ENCODE data around the gene SEC24B.

The SEC24B gene

DNA sequence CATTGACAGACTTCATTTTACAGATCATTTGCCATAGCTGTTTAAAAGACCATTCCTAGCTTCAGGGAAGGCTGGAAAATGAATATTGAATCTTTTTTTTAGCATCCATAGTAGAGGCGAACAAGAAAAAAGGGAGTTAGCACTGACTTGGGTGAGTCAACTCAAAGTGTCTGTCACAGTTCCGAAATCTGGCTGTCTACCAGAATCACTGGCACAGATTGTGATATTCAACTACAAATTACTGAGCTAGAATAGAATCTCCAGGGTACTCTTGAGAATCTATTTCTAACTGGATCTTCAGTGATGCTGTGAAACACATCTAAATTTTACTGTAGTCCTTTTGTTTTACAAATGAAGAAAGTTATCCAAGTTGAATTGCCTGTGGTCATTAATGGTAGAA lies 31.5 kb downstream of the SEC24B start:
- H3K9me3 ChIP-seq (ENCODE audit: control insufficient read depth, low read depth, low read length): no peaks in the 10 kb centered on the region
- H3K36me3 ChIP-seq (ENCODE audit: control insufficient read depth, low read depth, low read length): peaks cover 30% of the 10 kb centered on the region
- H3K9ac ChIP-seq (ENCODE audit: low read length): no peak overlapping the region
- no peaks in the 10 kb centered on the region for H3K27me3 ChIP-seq (ENCODE audit: control insufficient read depth, insufficient read depth, low read length)
- no peak overlapping the region for H3K27ac ChIP-seq (ENCODE audit: low read length)
- H3K4me3 ChIP-seq (ENCODE audit: low read length): no peak overlapping the region
- H3K4me1 ChIP-seq (ENCODE audit: control insufficient read depth, low read depth, low read length): peaks cover 7% of the 10 kb centered on the region

DNA sequence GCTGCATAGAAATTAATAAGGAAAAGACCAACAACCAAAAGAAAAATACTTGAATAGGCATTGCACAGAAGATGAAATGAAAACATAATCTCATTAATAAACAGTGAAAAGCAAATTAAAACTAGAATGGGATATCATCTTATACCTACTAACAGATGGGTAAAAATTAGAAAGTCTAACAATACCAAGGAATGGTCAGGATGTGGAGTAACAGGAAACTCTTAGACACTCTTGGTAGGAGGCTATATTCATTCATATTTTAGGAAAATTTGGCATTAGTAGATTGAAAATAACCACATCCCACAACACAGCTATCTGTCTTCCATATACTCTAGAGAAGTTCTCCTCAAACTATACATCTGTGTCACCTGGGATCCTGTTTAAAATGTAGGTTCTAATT lies 36.3 kb downstream of the SEC24B start:
- peaks cover 8% of the 10 kb centered on the region for H3K36me3 ChIP-seq (ENCODE audit: control insufficient read depth, low read depth, low read length)
- H3K4me3 ChIP-seq (ENCODE audit: low read length): no peak overlapping the region
- H3K4me1 ChIP-seq (ENCODE audit: control insufficient read depth, low read depth, low read length): peaks cover 6% of the 10 kb centered on the region
- H3K27me3 ChIP-seq (ENCODE audit: control insufficient read depth, insufficient read depth, low read length): no peaks in the 10 kb centered on the region
- H3K27ac ChIP-seq (ENCODE audit: low read length): no peak overlapping the region
- H3K9me3 ChIP-seq (ENCODE audit: control insufficient read depth, low read depth, low read length): no peaks in the 10 kb centered on the region
- H3K9ac ChIP-seq (ENCODE audit: low read length): no peak overlapping the region

DNA sequence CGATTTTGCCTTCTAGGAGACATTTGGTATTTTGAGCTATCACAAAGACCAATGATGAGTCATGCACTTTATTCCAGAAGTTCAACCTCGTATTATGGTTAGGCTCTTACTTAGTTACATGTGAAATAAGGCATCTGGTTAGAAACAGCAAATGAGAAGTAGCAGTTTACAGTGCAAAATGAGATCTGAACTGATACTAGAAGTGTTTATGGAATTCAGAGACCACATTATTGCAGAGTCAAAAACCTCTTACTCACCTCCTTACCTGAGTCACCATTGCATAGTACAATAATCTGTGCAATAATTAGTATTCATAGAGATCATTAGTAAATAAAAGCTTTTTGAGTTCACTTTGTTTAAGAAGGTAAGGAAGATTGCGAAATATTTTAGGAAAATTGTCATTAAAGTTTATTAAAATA lies 38.7 kb downstream of the SEC24B start:
- Histone ChIP-seq H3K9me3 (ENCODE audit: control insufficient read depth, low read depth, low read length) (no peaks in the 10 kb centered on the region), H3K9ac (ENCODE audit: low read length) (no peak overlapping the region), H3K4me1 (ENCODE audit: control insufficient read depth, low read depth, low read length) (no peaks in the 10 kb centered on the region), H3K27me3 (ENCODE audit: control insufficient read depth, insufficient read depth, low read length) (no peaks in the 10 kb centered on the region), H3K36me3 (ENCODE audit: control insufficient read depth, low read depth, low read length) (no peaks in the 10 kb centered on the region), H3K27ac (ENCODE audit: low read length) (no peak overlapping the region), H3K4me3 (ENCODE audit: low read length) (no peak overlapping the region)

DNA sequence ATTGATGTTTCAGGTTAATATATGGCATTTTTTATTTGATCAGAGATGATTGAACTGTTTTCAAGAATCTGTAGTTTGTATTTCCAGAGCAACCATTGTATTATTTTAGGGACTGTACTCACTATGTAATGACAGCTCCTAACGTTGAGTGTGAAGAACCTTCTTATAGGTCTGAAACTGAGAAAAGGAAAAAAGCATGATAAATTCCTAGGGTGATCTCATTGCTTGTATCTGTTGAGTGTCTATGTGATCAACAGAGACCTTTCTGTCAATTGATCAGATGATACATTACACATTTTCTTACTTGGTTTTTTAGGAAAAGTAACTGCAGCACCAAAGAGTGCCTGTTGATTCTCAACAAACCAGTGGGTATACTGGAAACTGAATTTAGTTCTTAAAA lies 40.2 kb downstream of the SEC24B start:
- no peak overlapping the region for H3K9ac ChIP-seq (ENCODE audit: low read length)
- no peak overlapping the region for H3K4me3 ChIP-seq (ENCODE audit: low read length)
- H3K36me3 ChIP-seq (ENCODE audit: control insufficient read depth, low read depth, low read length): no peaks in the 10 kb centered on the region
- no peak overlapping the region for H3K27ac ChIP-seq (ENCODE audit: low read length)
- H3K9me3 ChIP-seq (ENCODE audit: control insufficient read depth, low read depth, low read length): no peaks in the 10 kb centered on the region
- H3K27me3 ChIP-seq (ENCODE audit: control insufficient read depth, insufficient read depth, low read length): no peaks in the 10 kb centered on the region
- no peaks in the 10 kb centered on the region for H3K4me1 ChIP-seq (ENCODE audit: control insufficient read depth, low read depth, low read length)

DNA sequence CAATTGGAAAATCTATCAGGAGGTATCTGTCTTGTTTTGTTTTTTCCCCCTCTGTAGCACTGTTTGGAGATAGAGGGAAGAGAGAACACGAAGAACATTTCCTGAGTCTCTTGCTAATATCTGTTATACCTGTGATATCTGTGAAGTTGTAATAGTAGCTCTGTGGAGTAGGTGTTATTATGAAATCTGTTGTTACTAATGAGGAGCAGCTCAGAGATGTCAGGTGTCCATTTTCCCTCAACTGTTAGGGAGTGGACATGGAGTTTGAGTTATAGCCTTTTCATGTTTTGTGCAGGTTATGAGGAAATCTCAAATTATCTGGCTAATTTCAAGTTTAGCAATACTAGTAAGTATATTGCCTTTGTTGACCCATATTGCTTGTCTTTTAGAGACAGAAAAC lies 52.4 kb downstream of the SEC24B start:
- Histone ChIP-seq H3K36me3 (ENCODE audit: control insufficient read depth, low read depth, low read length) (peaks cover 5% of the 10 kb centered on the region), H3K9ac (ENCODE audit: low read length) (no peak overlapping the region), H3K27ac (ENCODE audit: low read length) (no peak overlapping the region), H3K4me1 (ENCODE audit: control insufficient read depth, low read depth, low read length) (no peaks in the 10 kb centered on the region), H3K27me3 (ENCODE audit: control insufficient read depth, insufficient read depth, low read length) (no peaks in the 10 kb centered on the region), H3K4me3 (ENCODE audit: low read length) (no peak overlapping the region), H3K9me3 (ENCODE audit: control insufficient read depth, low read depth, low read length) (no peaks in the 10 kb centered on the region)

DNA sequence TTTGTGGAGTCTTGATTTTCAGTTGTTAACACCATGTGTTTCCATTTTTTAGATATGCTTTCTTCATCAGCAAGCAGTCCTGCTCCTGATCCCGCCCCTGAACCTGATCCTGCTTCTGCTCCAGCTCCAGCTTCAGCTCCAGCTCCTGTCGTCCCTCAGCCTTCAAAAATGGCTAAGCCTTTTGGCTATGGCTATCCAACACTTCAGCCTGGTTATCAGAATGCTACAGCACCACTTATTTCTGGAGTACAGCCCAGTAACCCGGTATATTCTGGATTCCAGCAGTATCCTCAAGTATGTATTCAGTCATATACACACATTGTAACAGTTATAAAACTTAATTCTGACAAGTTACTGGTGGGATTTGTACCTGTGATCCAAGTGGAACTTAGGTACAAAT lies 60.9 kb downstream of the SEC24B start:
- Histone ChIP-seq H3K36me3 (ENCODE audit: control insufficient read depth, low read depth, low read length) (peaks cover 22% of the 10 kb centered on the region), H3K9me3 (ENCODE audit: control insufficient read depth, low read depth, low read length) (no peaks in the 10 kb centered on the region), H3K4me3 (ENCODE audit: low read length) (no peak overlapping the region), H3K4me1 (ENCODE audit: control insufficient read depth, low read depth, low read length) (no peaks in the 10 kb centered on the region), H3K27ac (ENCODE audit: low read length) (no peak overlapping the region), H3K27me3 (ENCODE audit: control insufficient read depth, insufficient read depth, low read length) (no peaks in the 10 kb centered on the region), H3K9ac (ENCODE audit: low read length) (no peak overlapping the region)

DNA sequence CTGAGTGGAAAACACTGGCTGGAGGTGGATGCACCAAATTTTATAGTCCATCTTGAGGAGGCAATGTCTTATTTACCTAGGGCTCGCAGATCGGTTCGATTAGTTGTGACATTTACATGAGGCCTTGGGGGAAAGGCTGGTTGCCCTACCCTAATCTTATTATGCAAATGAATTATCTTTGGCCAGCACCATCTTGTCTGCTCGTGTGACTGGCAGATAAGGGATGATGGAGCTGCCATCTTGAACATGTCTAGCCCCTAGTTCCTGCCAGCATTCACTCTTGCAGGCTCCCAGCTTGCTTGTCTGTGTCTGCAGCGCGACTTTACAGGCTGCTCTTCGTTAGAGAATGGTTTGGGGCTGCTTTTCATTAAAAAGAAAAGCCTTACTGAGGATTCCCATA lies 61.9 kb downstream of the SEC24B start:
- no peaks in the 10 kb centered on the region for H3K9me3 ChIP-seq (ENCODE audit: control insufficient read depth, low read depth, low read length)
- H3K4me3 ChIP-seq (ENCODE audit: low read length): no peak overlapping the region
- H3K27ac ChIP-seq (ENCODE audit: low read length): no peak overlapping the region
- no peak overlapping the region for H3K9ac ChIP-seq (ENCODE audit: low read length)
- H3K27me3 ChIP-seq (ENCODE audit: control insufficient read depth, insufficient read depth, low read length): no peaks in the 10 kb centered on the region
- peaks cover 22% of the 10 kb centered on the region for H3K36me3 ChIP-seq (ENCODE audit: control insufficient read depth, low read depth, low read length)
- H3K4me1 ChIP-seq (ENCODE audit: control insufficient read depth, low read depth, low read length): no peaks in the 10 kb centered on the region

DNA sequence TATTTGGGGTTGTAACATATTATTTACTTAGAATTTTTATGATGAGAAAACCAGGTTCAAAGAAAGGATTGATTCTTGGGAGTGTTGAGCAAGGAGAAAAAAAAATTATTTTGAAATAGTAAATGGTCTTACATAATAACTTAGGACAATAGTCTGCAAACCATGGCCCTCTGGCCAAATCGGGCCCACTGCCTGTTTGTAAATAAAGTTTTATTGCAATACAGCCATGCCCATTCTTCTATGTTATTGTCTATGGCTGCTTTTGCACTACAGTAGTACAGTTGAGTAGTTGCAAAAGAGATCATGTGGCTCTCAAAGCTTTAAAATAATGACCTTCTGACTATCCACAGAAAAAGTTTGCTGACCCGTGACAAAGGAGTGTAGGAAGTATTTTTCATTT lies 63.3 kb downstream of the SEC24B start:
- H3K27me3 ChIP-seq (ENCODE audit: control insufficient read depth, insufficient read depth, low read length): no peaks in the 10 kb centered on the region
- no peaks in the 10 kb centered on the region for H3K4me1 ChIP-seq (ENCODE audit: control insufficient read depth, low read depth, low read length)
- peaks cover 22% of the 10 kb centered on the region for H3K36me3 ChIP-seq (ENCODE audit: control insufficient read depth, low read depth, low read length)
- no peak overlapping the region for H3K27ac ChIP-seq (ENCODE audit: low read length)
- H3K4me3 ChIP-seq (ENCODE audit: low read length): no peak overlapping the region
- H3K9me3 ChIP-seq (ENCODE audit: control insufficient read depth, low read depth, low read length): no peaks in the 10 kb centered on the region
- H3K9ac ChIP-seq (ENCODE audit: low read length): no peak overlapping the region

DNA sequence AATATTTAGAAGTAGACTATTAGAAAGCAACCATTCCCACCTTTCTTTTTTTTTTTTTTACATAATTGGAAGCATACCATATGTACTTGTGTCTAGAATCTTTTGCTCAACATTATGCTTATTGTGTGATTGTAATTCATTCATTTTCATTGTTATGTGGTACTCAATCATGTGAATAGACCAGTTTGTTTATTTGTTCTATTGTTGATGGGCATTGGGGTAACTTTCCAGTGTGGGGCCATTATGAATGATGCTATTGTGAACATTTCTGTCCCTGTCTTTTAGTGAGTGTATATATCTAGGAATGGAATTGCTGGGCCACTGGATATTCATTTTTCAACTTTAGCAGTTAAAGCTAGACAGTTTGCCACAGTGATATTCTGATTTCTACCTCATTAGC lies 63.9 kb downstream of the SEC24B start:
- H3K27ac ChIP-seq (ENCODE audit: low read length): no peak overlapping the region
- no peak overlapping the region for H3K9ac ChIP-seq (ENCODE audit: low read length)
- no peaks in the 10 kb centered on the region for H3K4me1 ChIP-seq (ENCODE audit: control insufficient read depth, low read depth, low read length)
- H3K9me3 ChIP-seq (ENCODE audit: control insufficient read depth, low read depth, low read length): no peaks in the 10 kb centered on the region
- no peak overlapping the region for H3K4me3 ChIP-seq (ENCODE audit: low read length)
- peaks cover 22% of the 10 kb centered on the region for H3K36me3 ChIP-seq (ENCODE audit: control insufficient read depth, low read depth, low read length)
- no peaks in the 10 kb centered on the region for H3K27me3 ChIP-seq (ENCODE audit: control insufficient read depth, insufficient read depth, low read length)

DNA sequence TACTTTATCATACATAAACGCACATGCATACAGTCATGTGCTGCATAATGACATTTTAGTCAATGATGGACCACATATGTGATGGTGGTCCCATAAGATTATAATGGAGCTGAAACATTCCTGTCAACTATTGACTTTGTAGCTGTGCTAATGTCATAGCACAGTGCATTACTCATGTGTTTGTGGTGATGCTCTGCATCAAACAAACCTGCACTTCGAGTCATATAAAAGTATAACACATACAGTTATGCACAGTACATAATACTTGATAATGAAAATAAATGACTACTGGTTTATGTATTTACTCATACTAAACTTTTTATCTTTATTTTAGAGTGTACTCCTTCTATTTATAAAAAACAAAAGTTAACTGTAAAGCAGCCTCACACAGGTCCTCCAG lies 65.9 kb downstream of the SEC24B start:
- H3K27ac ChIP-seq (ENCODE audit: low read length): no peak overlapping the region
- H3K9ac ChIP-seq (ENCODE audit: low read length): no peak overlapping the region

DNA sequence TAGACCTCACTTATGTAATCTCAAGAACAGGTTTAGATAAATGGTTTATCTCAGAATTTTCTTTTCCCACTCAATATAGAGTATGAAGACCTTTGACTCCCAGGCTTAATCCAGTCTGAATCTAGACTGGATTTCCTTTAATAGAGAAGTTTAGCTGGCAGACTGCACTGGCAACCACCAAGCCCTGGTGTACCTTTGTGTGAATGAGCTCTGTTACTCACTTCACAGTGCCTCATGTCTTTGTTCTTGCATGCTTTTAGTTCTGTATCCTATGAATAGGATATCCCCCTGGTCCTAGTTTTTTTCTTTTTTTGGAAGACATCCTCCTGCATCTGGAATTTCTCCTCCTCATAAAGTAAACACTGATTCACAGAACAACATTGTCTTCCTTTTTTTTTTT lies 73.3 kb downstream of the SEC24B start:
- no peak overlapping the region for H3K4me3 ChIP-seq (ENCODE audit: low read length)
- no peaks in the 10 kb centered on the region for H3K27me3 ChIP-seq (ENCODE audit: control insufficient read depth, insufficient read depth, low read length)
- H3K27ac ChIP-seq (ENCODE audit: low read length): no peak overlapping the region
- no peak overlapping the region for H3K9ac ChIP-seq (ENCODE audit: low read length)
- peaks cover 13% of the 10 kb centered on the region for H3K36me3 ChIP-seq (ENCODE audit: control insufficient read depth, low read depth, low read length)
- no peaks in the 10 kb centered on the region for H3K9me3 ChIP-seq (ENCODE audit: control insufficient read depth, low read depth, low read length)
- H3K4me1 ChIP-seq (ENCODE audit: control insufficient read depth, low read depth, low read length): no peaks in the 10 kb centered on the region

More for the DNA sequence above, 65.9 kb downstream of the SEC24B start:
- Histone ChIP-seq H3K4me3 (ENCODE audit: low read length) (no peak overlapping the region), H3K36me3 (ENCODE audit: control insufficient read depth, low read depth, low read length) (peaks cover 19% of the 10 kb centered on the region), H3K4me1 (ENCODE audit: control insufficient read depth, low read depth, low read length) (no peaks in the 10 kb centered on the region), H3K9me3 (ENCODE audit: control insufficient read depth, low read depth, low read length) (no peaks in the 10 kb centered on the region), H3K27me3 (ENCODE audit: control insufficient read depth, insufficient read depth, low read length) (no peaks in the 10 kb centered on the region)

DNA sequence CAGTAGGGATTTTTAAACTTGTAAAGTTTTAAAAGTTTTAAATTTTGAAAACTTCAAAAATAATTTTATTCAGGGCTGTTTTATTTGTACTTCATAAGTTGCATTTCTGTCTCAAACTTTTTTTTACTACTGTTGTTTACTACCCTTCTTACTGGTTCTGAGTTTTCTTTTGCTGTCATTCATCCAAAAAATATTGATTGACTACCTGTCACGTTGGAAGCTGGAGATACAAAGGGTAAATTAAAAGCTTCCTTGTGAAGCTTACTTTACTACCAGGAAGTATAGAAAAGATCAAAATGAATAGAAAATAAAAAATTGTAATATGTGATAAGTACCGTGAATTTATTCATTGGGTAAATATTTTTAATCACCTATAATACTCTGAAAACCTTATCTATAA lies 77.1 kb downstream of the SEC24B start:
- Histone ChIP-seq H3K9ac (ENCODE audit: low read length) (no peak overlapping the region), H3K36me3 (ENCODE audit: control insufficient read depth, low read depth, low read length) (peaks cover 13% of the 10 kb centered on the region), H3K9me3 (ENCODE audit: control insufficient read depth, low read depth, low read length) (no peaks in the 10 kb centered on the region), H3K27me3 (ENCODE audit: control insufficient read depth, insufficient read depth, low read length) (no peaks in the 10 kb centered on the region), H3K4me1 (ENCODE audit: control insufficient read depth, low read depth, low read length) (no peaks in the 10 kb centered on the region), H3K4me3 (ENCODE audit: low read length) (no peak overlapping the region), H3K27ac (ENCODE audit: low read length) (no peak overlapping the region)

All from iPS-18a (cell line).